SK-MEL-5 (cell line): ENCODE measurements around the gene EDRF1. TPM values are rescaled to one million over a fixed set of nuclear protein-coding genes. Genes with fewer than 3 reads are reported as not detected.

Experiments
- DNase-seq: peaks from one replicate; pipeline ENCODE4 v3.0.0-alpha.2; 2016; ENCODE audit warnings: low read depth, low spot score
- in situ Hi-C: cut with HindIII; loops from 2 replicates; pipeline ENCODE4 v1.10.0; 2016; ENCODE audit warnings: low sequenced_read_pairs, high pct_unique_total_duplicates, low pct_unique_long_range_greater_than_20kb
- total RNA-seq: library from RNA; depleted of rRNA; stranded (reverse); fragments of >200 nt; shearing (Covaris generic); gene quantifications from 2 replicates; pipeline ENCODE4 v1.2.3, GENCODE V29; 2014

The EDRF1 gene
- total RNA-seq, 1 experiment from 2014 or later = 16.5 TPM

- no peak for DNase-seq
- in situ Hi-C loops = no loop called here
Measured at GRCh38 chr10:125747417-125747816, 27.9 kb downstream of the EDRF1 start.

DNA sequence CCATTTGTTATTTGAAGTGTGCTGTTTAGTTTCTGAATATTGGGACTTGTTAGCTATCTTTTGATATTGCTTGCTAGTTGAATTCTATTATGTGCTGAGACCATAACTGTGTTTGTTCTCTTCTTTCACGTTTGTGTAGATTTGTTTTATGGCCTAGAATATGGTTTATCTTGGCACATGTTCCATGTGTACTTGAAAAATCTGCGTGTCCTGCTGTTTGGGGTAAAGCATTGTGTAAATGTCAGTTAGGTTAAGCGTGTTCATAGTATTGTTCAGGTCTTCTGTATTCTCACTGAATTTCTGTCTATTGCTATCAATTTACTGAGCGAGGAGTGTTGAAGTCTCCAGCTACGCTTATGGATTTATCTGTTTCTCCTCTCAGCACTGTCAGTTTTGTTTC lies 36.7 kb downstream of the EDRF1 start:
- DNase-seq = no peak
- in situ Hi-C loops = no loop called here

GRCh38 chr10:125756853-125757487 lies 37.5 kb downstream of the EDRF1 start:
- DNase-seq = no peak
- in situ Hi-C loops = no loop called here

DNA sequence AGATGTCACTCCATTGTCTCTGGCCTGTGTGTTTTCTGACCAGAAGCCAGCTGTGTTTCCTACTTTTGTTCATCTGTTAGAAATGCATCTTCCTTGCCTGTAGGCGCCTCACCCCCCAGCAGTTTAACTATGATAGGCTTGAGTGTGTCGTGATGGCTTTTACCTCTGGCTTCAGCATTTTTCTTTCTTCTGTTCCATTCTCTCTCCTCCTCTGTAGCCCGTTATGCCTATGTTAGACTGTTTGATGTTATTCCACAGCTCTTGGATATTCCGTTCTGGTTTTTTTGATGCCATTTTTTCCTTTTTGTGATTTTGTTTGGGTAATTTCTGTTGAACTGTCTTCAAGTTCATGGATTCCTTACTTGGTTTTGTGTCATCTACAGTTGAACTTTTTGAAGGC lies 38.2 kb downstream of the EDRF1 start:
- in situ Hi-C loops = no loop called here
- DNase-seq = no peak

DNA sequence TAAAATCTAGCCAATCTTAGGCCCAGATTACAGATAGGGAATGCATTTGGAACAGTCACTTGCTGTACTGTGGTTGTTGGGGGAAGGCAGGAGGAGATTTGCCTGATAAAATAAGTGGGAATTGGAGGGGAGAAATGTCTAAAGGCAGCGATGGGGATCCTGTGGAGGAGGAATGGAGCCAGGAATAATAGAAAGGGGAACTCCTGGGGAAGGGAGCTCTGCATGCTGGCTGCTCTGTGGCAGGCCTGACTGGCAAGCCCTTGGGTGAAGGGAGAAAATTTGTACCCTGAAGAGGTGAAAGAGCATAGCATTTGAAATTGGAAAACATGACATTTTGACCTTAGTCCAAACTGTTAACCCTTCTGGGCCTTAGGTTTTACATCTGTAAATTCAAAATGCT lies 42.5 kb downstream of the EDRF1 start:
- in situ Hi-C loops = no loop called here

DNA sequence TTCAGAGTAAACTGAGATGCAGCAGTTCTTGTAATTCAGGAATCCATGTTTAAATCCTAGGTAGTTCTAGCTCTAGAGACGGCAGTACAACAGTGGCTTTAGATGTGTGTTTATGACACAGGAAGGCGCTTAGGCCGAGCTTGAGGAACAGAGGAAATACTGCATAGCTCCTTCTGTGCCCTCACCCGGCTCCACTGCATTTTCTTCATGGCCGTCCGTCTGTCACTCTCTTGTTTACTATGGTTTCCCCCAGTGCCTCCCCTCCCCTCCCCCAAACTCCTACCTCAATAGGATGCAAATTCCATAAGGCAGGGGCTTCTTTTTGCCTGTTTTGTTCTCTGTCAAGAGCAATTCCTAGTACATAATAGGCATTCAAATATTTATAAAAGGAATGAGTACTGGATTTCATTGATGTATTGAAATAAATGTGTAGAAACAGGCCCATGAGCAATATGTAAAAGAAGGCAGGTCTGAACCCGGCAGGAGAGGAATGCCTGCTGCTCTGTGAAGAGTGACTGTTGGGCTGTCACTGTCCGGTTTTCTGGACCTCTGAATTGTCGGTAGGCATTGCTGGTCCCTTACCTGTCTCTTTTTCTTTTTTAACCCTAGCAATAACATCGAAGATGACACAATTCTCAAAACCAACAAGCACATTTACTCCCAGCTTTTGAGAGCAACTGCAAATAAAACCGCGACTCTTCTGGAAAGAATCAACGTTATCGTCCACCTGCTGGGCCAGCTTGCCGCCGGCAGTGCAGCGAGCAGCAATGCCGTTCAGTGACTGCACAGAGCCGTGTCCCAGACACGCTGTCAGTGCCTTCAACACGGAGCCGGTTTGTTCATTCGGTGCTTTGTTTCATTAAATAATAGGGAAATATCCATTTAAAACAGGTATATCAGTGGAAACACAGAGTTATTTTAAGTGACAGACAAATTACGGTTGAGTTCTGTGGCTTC lies 43.5 kb downstream of the EDRF1 start:
- in situ Hi-C loops = no loop called here
- DNase-seq = no peak

More for the DNA sequence above, 42.5 kb downstream of the EDRF1 start:
- no peak for DNase-seq

GRCh38 chr10:125765835-125766234 lies 46.3 kb downstream of the EDRF1 start:
- no peak for DNase-seq
- in situ Hi-C loops = no loop called here

- no peak for DNase-seq
- in situ Hi-C loops = no loop called here
Measured at GRCh38 chr10:125766511-125766910, 47.0 kb downstream of the EDRF1 start.

DNA sequence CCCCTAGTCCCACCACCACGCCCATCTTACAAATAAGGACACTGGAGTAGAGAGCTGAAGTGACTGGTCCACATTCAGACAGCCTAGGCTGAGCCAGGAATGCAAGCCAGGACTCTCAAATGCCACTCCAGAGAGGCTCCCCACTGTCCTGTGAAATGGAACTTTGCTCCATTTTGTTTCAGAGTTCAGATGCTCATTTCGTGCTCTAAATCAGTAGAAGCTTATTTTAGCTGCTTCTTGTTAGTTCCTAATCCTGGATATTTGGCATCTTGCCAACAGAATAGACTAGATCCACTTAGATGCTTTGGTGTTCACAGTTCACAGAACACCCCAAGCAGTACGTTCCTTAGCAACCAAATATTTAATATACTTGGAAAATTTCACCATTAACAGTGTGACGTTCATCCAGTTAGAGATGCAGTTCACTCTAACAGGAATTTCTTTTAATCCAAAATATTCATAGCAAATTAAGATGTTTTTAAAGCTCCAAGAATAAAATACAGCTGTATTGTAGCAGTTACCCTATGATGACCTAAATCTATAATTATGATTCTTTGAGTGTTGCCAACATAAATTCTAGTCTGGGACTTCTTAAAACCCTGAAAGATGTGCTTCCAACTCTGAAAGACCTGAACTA lies 48.8 kb downstream of the EDRF1 start:
- no peak for DNase-seq
- in situ Hi-C loops = no loop called here

DNA sequence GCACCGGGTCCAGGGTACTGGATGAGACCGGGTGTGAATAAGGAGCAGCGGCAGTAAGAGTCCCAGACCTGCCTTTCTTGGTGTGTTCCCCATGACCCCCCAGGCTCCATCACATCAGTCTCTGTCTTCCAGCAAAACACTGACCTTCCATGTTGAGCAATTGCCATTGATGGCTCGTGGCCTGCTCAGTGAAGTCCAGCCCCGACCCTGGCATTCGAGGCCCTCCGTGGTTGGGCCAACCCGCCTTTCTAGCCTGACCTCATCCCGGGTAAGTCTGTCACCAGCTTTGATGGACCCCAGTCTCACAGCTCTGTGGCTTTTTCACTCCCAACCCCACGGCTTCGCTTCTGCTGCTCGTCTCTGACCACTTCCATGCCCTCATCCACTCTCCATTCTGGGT lies 49.7 kb downstream of the EDRF1 start:
- in situ Hi-C loops = no loop called here
- no peak for DNase-seq

- in situ Hi-C loops = no loop called here
- DNase-seq = no peak
Measured at GRCh38 chr10:125770844-125771243, 51.3 kb downstream of the EDRF1 start.

GRCh38 chr10:125772112-125772863 lies 52.8 kb downstream of the EDRF1 start:
- in situ Hi-C loops = no loop called here
- DNase-seq = no peak

GRCh38 chr10:125772864-125773180 lies 53.3 kb downstream of the EDRF1 start:
- in situ Hi-C loops = no loop called here
- DNase-seq = no peak

DNA sequence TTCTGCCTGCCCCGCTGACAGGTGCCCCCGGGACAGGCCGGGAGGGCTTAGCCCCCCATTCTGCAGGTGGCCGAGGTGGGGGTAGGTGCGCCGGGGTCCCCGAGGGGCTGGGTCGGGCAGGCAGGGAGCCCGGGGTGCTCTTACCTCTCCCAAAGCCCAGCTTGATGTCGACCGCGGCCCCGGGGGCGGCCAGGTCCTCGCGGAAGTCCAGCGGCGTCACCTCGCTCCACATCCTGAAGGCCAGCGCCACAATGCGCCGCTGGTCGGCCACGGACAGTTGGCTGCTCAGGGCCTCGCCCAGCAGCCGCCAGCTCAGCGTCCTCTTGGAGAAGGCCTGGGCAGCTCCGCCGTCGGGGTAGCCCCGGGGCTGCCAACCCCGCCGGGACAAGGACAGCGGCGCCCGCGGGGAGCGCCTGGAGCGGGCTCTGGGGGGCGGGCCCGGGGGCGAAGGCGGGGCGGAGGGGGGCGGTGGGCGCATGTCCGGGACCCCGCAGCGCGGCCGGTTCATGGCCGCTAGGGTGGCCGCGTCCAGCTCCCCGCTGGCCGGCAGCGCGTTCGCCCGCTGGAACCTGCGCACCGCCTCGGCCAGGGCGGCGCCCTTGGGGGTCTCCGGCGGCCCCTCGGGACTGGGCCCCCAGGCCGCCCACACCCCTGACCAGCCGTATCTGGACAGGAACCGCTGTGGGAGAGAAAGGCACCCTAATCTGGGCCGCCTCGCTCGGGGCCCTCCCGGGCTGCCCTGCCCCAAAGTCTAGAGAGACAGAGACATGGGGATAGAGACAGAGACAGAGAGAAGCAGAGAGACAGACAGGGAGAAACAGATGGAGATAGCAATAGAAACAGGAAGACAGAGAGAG lies 54.4 kb downstream of the EDRF1 start:
- in situ Hi-C loops = no loop called here
- DNase-seq = no peak

DNA sequence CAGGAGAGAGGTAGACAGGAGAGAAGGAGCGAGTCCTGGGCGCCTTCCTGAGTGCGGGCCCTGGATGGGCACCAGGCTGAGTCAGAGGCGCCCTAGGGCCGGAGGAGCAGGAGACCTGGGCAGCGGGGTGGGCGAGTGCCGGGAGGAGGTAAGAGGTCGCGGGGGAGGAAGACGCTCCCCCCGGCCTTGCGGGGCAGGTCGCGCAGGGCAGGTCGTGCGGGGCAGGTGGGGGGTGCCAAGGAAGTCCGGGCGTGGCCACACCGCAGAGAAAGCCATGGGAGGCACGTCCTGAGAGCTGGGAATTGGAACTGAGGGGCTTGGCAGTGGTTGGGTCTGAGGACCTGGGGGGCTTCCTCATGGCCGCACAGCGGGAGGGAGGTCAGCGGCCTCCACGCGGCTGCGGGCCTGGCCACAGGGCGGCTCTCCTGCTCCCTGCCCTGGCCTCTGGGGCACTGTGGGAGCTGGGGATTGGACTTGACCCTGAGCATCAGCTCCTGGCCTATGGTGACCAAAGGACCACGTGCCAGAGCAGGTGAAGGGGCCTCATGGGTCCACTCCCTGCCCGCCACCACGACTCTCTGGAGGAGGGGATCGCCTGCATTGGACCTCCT lies 55.2 kb downstream of the EDRF1 start:
- in situ Hi-C loops = no loop called here
- no peak for DNase-seq

- in situ Hi-C loops = no loop called here
- DNase-seq = no peak
Measured at GRCh38 chr10:125775491-125776106, 56.1 kb downstream of the EDRF1 start, which contains the start of gene MMP21. Gene MMP21, minus strand, starts transcription at chr10:125775821. Its CDS starts 0 bp downstream, at chr10:125775821.
